ENCODE results near the gene TOMM20. TPM values are rescaled to one million over a fixed set of nuclear protein-coding genes. Genes with fewer than 3 reads are reported as not detected.
"Not testable (repeated sequence)": the region's sequence is repeated elsewhere in the genome, so short reads cannot be mapped to it uniquely, and the experiment has no call there.

The TOMM20 gene
- total RNA-seq (2014; rRNA removed; shearing (Covaris generic)), result 138 and 157 TPM in 2 replicates

- peak; percentile 96 for DNase-seq (ENCODE audit: low spot score)
- in situ Hi-C loops (cut with HindIII; ENCODE audit: low sequenced_read_pairs), result no loop called here
These were observed at the start of gene TOMM20 for GRCh38 chr1:235128456-235129328. TSS of gene TOMM20 (minus strand) at chr1:235128837. CDS start at chr1:235128715, 122 bp downstream.

- in situ Hi-C loops (cut with HindIII; ENCODE audit: low sequenced_read_pairs), result no loop called here
- DNase-seq (ENCODE audit: low spot score), result no peak
These were observed 47.8 kb upstream of the TOMM20 start for GRCh38 chr1:235176486-235176885.

GRCh38 chr1:235169986-235170385, 41.3 kb upstream of the TOMM20 start:
- DNase-seq (ENCODE audit: low spot score), result no peak
- in situ Hi-C loops (cut with HindIII; ENCODE audit: low sequenced_read_pairs), result no loop called here

GRCh38 chr1:235168375-235168774, 39.7 kb upstream of the TOMM20 start:
- DNase-seq (ENCODE audit: low spot score), result no peak
- in situ Hi-C loops (cut with HindIII; ENCODE audit: low sequenced_read_pairs), result no loop called here

- no peak for DNase-seq (ENCODE audit: low spot score)
- in situ Hi-C loops (cut with HindIII; ENCODE audit: low sequenced_read_pairs), result no loop called here
These were observed 33.2 kb upstream of the TOMM20 start for GRCh38 chr1:235161685-235162327.

GRCh38 chr1:235160957-235161684, 32.5 kb upstream of the TOMM20 start, which contains the start of gene RBM34:
TSS of gene RBM34 (minus strand) at chr1:235161250. CDS start at chr1:235161226, 24 bp downstream.
- in situ Hi-C loops (cut with HindIII; ENCODE audit: low sequenced_read_pairs), result no loop called here
- peak; percentile 90 for DNase-seq (ENCODE audit: low spot score)

- peak; percentile 62 for DNase-seq (ENCODE audit: low spot score)
- in situ Hi-C loops (cut with HindIII; ENCODE audit: low sequenced_read_pairs), result no loop called here
These were observed 31.8 kb upstream of the TOMM20 start for GRCh38 chr1:235160383-235160956.

GRCh38 chr1:235159930-235160329, 31.3 kb upstream of the TOMM20 start:
- in situ Hi-C loops (cut with HindIII; ENCODE audit: low sequenced_read_pairs); DNase-seq (ENCODE audit: low spot score): not testable (repeated sequence)

GRCh38 chr1:235159284-235159683, 30.6 kb upstream of the TOMM20 start:
- in situ Hi-C loops (cut with HindIII; ENCODE audit: low sequenced_read_pairs); DNase-seq (ENCODE audit: low spot score): not testable (repeated sequence)

- DNase-seq (ENCODE audit: low spot score), result no peak
- in situ Hi-C loops (cut with HindIII; ENCODE audit: low sequenced_read_pairs), result no loop called here
These were observed 30.0 kb upstream of the TOMM20 start for GRCh38 chr1:235158680-235159079.

- in situ Hi-C loops (cut with HindIII; ENCODE audit: low sequenced_read_pairs), result no loop called here
- DNase-seq (ENCODE audit: low spot score), result no peak
These were observed 28.5 kb upstream of the TOMM20 start for GRCh38 chr1:235157150-235157549.

- DNase-seq (ENCODE audit: low spot score), result no peak
- in situ Hi-C loops (cut with HindIII; ENCODE audit: low sequenced_read_pairs), result no loop called here
These were observed 28.1 kb upstream of the TOMM20 start for GRCh38 chr1:235156740-235157139.

GRCh38 chr1:235156265-235156664, 27.6 kb upstream of the TOMM20 start:
- DNase-seq (ENCODE audit: low spot score), result no peak
- in situ Hi-C loops (cut with HindIII; ENCODE audit: low sequenced_read_pairs), result no loop called here

- in situ Hi-C loops (cut with HindIII; ENCODE audit: low sequenced_read_pairs), result no loop called here
- no peak for DNase-seq (ENCODE audit: low spot score)
These were observed 23.6 kb upstream of the TOMM20 start for GRCh38 chr1:235152235-235152634.

- in situ Hi-C loops (cut with HindIII; ENCODE audit: low sequenced_read_pairs), result no loop called here
- DNase-seq (ENCODE audit: low spot score), result no peak
These were observed 22.4 kb upstream of the TOMM20 start for GRCh38 chr1:235151033-235151432.

- DNase-seq (ENCODE audit: low spot score), result no peak
- in situ Hi-C loops (cut with HindIII; ENCODE audit: low sequenced_read_pairs), result no loop called here
These were observed 21.2 kb upstream of the TOMM20 start for GRCh38 chr1:235149824-235150223.

- no peak for DNase-seq (ENCODE audit: low spot score)
- in situ Hi-C loops (cut with HindIII; ENCODE audit: low sequenced_read_pairs), result no loop called here
These were observed 18.6 kb upstream of the TOMM20 start for GRCh38 chr1:235147269-235147668.

GRCh38 chr1:235145639-235146038, 17.0 kb upstream of the TOMM20 start:
- in situ Hi-C loops (cut with HindIII; ENCODE audit: low sequenced_read_pairs), result no loop called here
- no peak for DNase-seq (ENCODE audit: low spot score)

- no peak for DNase-seq (ENCODE audit: low spot score)
- in situ Hi-C loops (cut with HindIII; ENCODE audit: low sequenced_read_pairs), result no loop called here
These were observed 14.4 kb upstream of the TOMM20 start for GRCh38 chr1:235142991-235143390.
